Fibroblast of villous mesenchyme (primary cell): ENCODE measurements around the gene RGS3. TPM values are rescaled to one million over a fixed set of nuclear protein-coding genes. Genes with fewer than 3 reads are reported as not detected.
A peak's percentile ranks its signal among the peaks of the same experiment; 100 is the strongest.

Experiments used
- DNase-seq: peaks from one replicate; pipeline ENCODE4 v3.0.0-alpha.2; 2010; ENCODE audit warnings: low read depth
- H3K4me3 ChIP-seq: 2 replicates; pipeline ENCODE4 v1.5.1; 2011; ENCODE audit warnings: low read depth, mild to moderate bottlenecking, low read length
- CTCF ChIP-seq: IDR thresholded peaks from 2 replicates; pipeline ENCODE4 v1.5.1; 2012; ENCODE audit warnings: low read depth, mild to moderate bottlenecking, low read length; ENCODE audit not compliant: insufficient read depth
- total RNA-seq: library from RNA; depleted of rRNA; stranded (reverse); fragments of >200 nt; gene quantifications from 2 replicates; pipeline ENCODE4 v1.2.3, GENCODE V29; 2012

RGS3 gene
- total RNA-seq, 1 donor, result 37.1 TPM

GRCh38 chr9:113566712-113567071, 103.2 kb downstream of the RGS3 start:
- no peak for DNase-seq
- no peak for TF ChIP-seq CTCF
- H3K4me3 ChIP-seq, result no peak overlapping the region

- DNase-seq, result no peak
- H3K4me3 ChIP-seq, result no peak overlapping the region
- TF ChIP-seq CTCF, result no peak
These were observed 104.0 kb downstream of the RGS3 start for GRCh38 chr9:113567361-113568080.

GRCh38 chr9:113568081-113568435, 104.5 kb downstream of the RGS3 start:
- no peak for DNase-seq
- TF ChIP-seq CTCF, result no peak
- H3K4me3 ChIP-seq, result no peak overlapping the region

GRCh38 chr9:113568571-113569321, 105.2 kb downstream of the RGS3 start:
- H3K4me3 ChIP-seq, result no peak overlapping the region
- TF ChIP-seq CTCF, result no peak
- peak; percentile 74 for DNase-seq

- no peak overlapping the region for H3K4me3 ChIP-seq
- DNase-seq, result no peak
- TF ChIP-seq CTCF, result no peak
These were observed 106.0 kb downstream of the RGS3 start for GRCh38 chr9:113569472-113570060.

GRCh38 chr9:113570106-113570505, 106.6 kb downstream of the RGS3 start:
- TF ChIP-seq CTCF, result no peak
- DNase-seq, result no peak
- no peak overlapping the region for H3K4me3 ChIP-seq
